Fibroblast of lung (primary cell): Measurements from ENCODE around the gene GNPDA2. TPM values are rescaled to one million over a fixed set of nuclear protein-coding genes. Genes with fewer than 3 reads are reported as not detected.

Source experiments
- DNase-seq, 2 donors: peaks; one replicate each; pipeline versions ENCODE4 v3.0.0 to v3.0.0-alpha.2; 2010; ENCODE audit warnings: low read depth in 2 of 2
- H2AFZ ChIP-seq: 2 replicates; pipeline ENCODE4 v1.5.1; 2012; ENCODE audit warnings: low read length, control low read depth, inconsistent platforms
- H3K27ac ChIP-seq: 2 replicates; pipeline ENCODE4 v1.5.1; 2011; ENCODE audit warnings: low read length, control low read depth; ENCODE audit not compliant: insufficient read depth
- H3K27me3 ChIP-seq: 2 replicates; pipeline ENCODE4 v1.5.1; 2011; ENCODE audit warnings: mild to moderate bottlenecking, low read length; ENCODE audit not compliant: control insufficient read depth, insufficient read depth
- H3K36me3 ChIP-seq: 2 replicates; pipeline ENCODE4 v1.5.1; 2011; ENCODE audit warnings: low read length; ENCODE audit not compliant: control insufficient read depth, insufficient read depth
- H3K4me1 ChIP-seq: 2 replicates; pipeline ENCODE4 v1.5.1; 2011; ENCODE audit warnings: low read length; ENCODE audit not compliant: control insufficient read depth, insufficient read depth; ENCODE audit errors: extremely low read depth
- H3K4me2 ChIP-seq: 2 replicates; pipeline ENCODE4 v1.5.1; 2011; ENCODE audit warnings: low read length, control low read depth; ENCODE audit not compliant: insufficient read depth; ENCODE audit errors: extremely low read depth
- H3K4me3 ChIP-seq, 4 experiments: fragments of 200-600 bp in 1 of 4; sonication (generic) in 1 of 4; replicated peaks in 1 of 4; 2 replicates each; pipeline ENCODE4 v1.5.1; 2011 to 2016; ENCODE audit warnings: low read length in 4 of 4, low read depth in 3 of 4, mild to moderate bottlenecking in 3 of 4, control low read depth in 2 of 4, inconsistent platforms in 1 of 4, mixed read lengths in 1 of 4; ENCODE audit not compliant: insufficient read depth in 1 of 4; ENCODE audit errors: control extremely low read depth in 1 of 4
- H3K79me2 ChIP-seq: 2 replicates; pipeline ENCODE4 v1.5.1; 2012; ENCODE audit warnings: mild to moderate bottlenecking, low read length, inconsistent platforms; ENCODE audit not compliant: control insufficient read depth, insufficient read depth
- H3K9ac ChIP-seq: 2 replicates; pipeline ENCODE4 v1.5.1; 2011; ENCODE audit warnings: mild to moderate bottlenecking, low read length, control low read depth; ENCODE audit not compliant: insufficient read depth
- H3K9me3 ChIP-seq: 2 replicates; pipeline ENCODE4 v1.5.1; 2012; ENCODE audit warnings: low read depth, low read length; ENCODE audit not compliant: control insufficient read depth, insufficient read depth
- H4K20me1 ChIP-seq: 2 replicates; pipeline ENCODE4 v1.5.1; 2011; ENCODE audit warnings: low read length; ENCODE audit not compliant: control insufficient read depth, insufficient read depth; ENCODE audit errors: extremely low read depth
- CTCF ChIP-seq, 2 donors: IDR thresholded peaks in 1 of 2; conservative IDR thresholded peaks in 1 of 2; 1 replicate in 1 of 2; 2 replicates in 1 of 2; pipeline ENCODE4 v1.5.1; 2011 to 2012; ENCODE audit warnings: low read length in 2 of 2, control low read depth in 1 of 2, inconsistent platforms in 1 of 2, low read depth in 1 of 2, mild to moderate bottlenecking in 1 of 2
- EZH2 ChIP-seq: IDR thresholded peaks from 2 replicates; pipeline ENCODE4 v1.5.1; 2012; ENCODE audit warnings: low read length, control low read depth, mild to moderate bottlenecking; ENCODE audit errors: missing control alignments
- polyA plus RNA-seq, 2 donors: library from polyadenylated mRNA; depleted of rRNA in 1 of 2; stranded (reverse) in 1 of 2; unstranded in 1 of 2; fragments of >200 nt; gene quantifications; 2 replicates each; pipeline ENCODE4 v1.2.1, GENCODE V29; 2011 to 2012; ENCODE audit warnings: missing spikeins in 1 of 2
- total RNA-seq: library from RNA; depleted of rRNA; stranded (reverse); fragments of >200 nt; gene quantifications from 2 replicates; pipeline ENCODE4 v1.2.1, GENCODE V29; 2014

Gene GNPDA2
- total and polyA plus RNA-seq, 2 donors (not counting 1 experiment from before 2014, with no cell fraction given): 23.1 to 31.6 TPM

DNA sequence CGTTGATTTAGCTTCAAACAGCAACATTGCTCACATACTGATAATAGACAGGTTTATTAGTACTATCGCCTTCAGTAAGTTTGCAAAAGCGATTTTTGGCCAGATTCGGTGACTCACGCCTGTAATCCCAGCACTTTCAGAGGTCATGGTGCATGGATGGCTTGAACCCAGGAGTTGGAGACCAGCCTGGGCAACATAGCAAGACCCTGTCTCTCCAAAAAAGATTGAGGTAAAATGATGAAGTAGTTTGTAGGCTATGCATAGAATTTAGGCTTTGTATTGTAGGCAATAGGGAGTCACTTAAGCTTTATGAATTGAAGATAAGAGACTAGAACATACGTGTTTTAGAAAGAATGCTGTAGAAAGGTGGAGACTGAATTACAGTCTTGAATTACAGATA is 1.1 kb upstream of the GNPDA2 start:
- Histone ChIP-seq H3K79me2 (peaks cover 23% of the 10 kb centered on the region), H3K4me3 (no peak overlapping the region), H3K27me3 (no peaks in the 10 kb centered on the region), H3K27ac (no peak overlapping the region), H3K9ac (no peak overlapping the region), H3K4me1 (no peaks in the 10 kb centered on the region), H3K9me3 (no peaks in the 10 kb centered on the region), H2AFZ (no peak overlapping the region), H3K36me3 (no peaks in the 10 kb centered on the region), H4K20me1 (no peaks in the 10 kb centered on the region), H3K4me2 (no peak overlapping the region)
- TF ChIP-seq EZH2 (no peak), CTCF (conservative IDR thresholded peaks at IDR 0.05 in 1 of 2, IDR thresholded peaks at IDR 0.05 in 1 of 2; ENCODE audit: low read depth in 1 of 2, low read length in 2 of 2) (no peak)
- no peak for DNase-seq

GRCh38 chr4:44725726-44726037 is 674 bp downstream of the GNPDA2 start:
- peak overlapping the region; percentile 98 for H2AFZ ChIP-seq
- H3K4me2 ChIP-seq: peak overlapping the region; percentile 89
- peak overlapping the region; percentile 82 for H3K27ac ChIP-seq
- H3K9me3 ChIP-seq: no peaks in the 10 kb centered on the region
- H3K79me2 ChIP-seq: peaks cover 23% of the 10 kb centered on the region
- H3K27me3 ChIP-seq: no peaks in the 10 kb centered on the region
- no peak for TF ChIP-seq CTCF (conservative IDR thresholded peaks at IDR 0.05 in 1 of 2, IDR thresholded peaks at IDR 0.05 in 1 of 2; ENCODE audit: low read depth in 1 of 2, low read length in 2 of 2)
- TF ChIP-seq EZH2: no peak
- no peaks in the 10 kb centered on the region for H3K4me1 ChIP-seq
- no peaks in the 10 kb centered on the region for H3K36me3 ChIP-seq
- H3K4me3 ChIP-seq: peak overlapping the region; percentile 67 to 94 (median 84)
- H3K9ac ChIP-seq: peak overlapping the region; percentile 80
- DNase-seq: no peak
- H4K20me1 ChIP-seq: no peaks in the 10 kb centered on the region

DNA sequence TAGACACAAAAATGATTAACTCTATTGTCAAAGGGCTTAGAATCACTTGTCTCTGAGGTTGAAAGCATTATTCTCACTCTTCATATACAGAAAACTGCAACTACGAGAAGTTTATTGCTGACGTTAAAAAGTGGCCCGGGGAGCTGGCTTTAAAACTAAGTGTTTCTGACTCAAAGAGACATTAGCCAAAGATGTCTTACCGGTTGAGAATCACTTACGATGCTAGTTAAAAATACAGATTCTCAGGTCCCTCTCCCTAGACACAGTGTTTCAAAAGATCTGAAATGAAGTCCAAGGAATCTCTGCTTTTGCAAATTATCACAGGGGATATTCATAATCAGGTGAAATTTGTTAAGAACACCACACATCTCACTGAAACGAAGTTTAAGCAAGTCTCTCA is 1.2 kb downstream of the GNPDA2 start:
- Histone ChIP-seq H2AFZ (peak overlapping the region; percentile 98), H3K9ac (no peak overlapping the region), H3K4me1 (no peaks in the 10 kb centered on the region), H3K27ac (peak overlapping the region; percentile 11), H3K9me3 (no peaks in the 10 kb centered on the region), H3K4me2 (peak overlapping the region; percentile 89), H3K36me3 (no peaks in the 10 kb centered on the region), H3K4me3 (peak overlapping the region; percentile 67 to 94 (median 84)), H3K27me3 (no peaks in the 10 kb centered on the region), H4K20me1 (no peaks in the 10 kb centered on the region), H3K79me2 (peaks cover 28% of the 10 kb centered on the region)
- DNase-seq: peak; percentile 9 to 10
- TF ChIP-seq EZH2 (no peak), CTCF (conservative IDR thresholded peaks at IDR 0.05 in 1 of 2, IDR thresholded peaks at IDR 0.05 in 1 of 2; ENCODE audit: low read depth in 1 of 2, low read length in 2 of 2) (no peak)
